Thyroid gland (tissue), 4 donors: ENCODE data around the gene FIBP. TPM values are rescaled to one million over a fixed set of nuclear protein-coding genes. Genes with fewer than 3 reads are reported as not detected.

ENCODE experiments used
- DNase-seq, 2 donors: peaks; one replicate each; pipeline ENCODE4 v3.0.0-alpha.2; 2019
- H3K27ac ChIP-seq, 3 donors: fragments of 200-600 bp; sonication (generic); 1 replicate in 2 of 3; 2 replicates in 1 of 3; pipeline ENCODE4 v1.5.1; 2016 to 2019; ENCODE audit warnings: mild to moderate bottlenecking in 1 of 3, moderate library complexity in 1 of 3
- H3K27me3 ChIP-seq: fragments of 200-600 bp; sonication (generic); one replicate; pipeline ENCODE4 v1.5.1; 2019
- H3K36me3 ChIP-seq, 2 donors: fragments of 200-600 bp; sonication (generic); one replicate each; pipeline ENCODE4 v1.5.1; 2016 to 2019
- H3K4me1 ChIP-seq, 2 donors: fragments of 200-600 bp; sonication (generic); one replicate each; pipeline ENCODE4 v1.5.1; 2017 to 2019
- H3K4me3 ChIP-seq, 3 donors: fragments of 200-600 bp; sonication (generic); replicated peaks in 1 of 3; 1 replicate in 2 of 3; 2 replicates in 1 of 3; pipeline ENCODE4 v1.5.1; 2016; ENCODE audit warnings: mild to moderate bottlenecking in 1 of 3
- H3K9me3 ChIP-seq: fragments of 200-600 bp; sonication (generic); one replicate; pipeline ENCODE4 v1.5.1; 2017
- CTCF ChIP-seq, 6 experiments: fragments of 200-600 bp in 3 of 6; fragments of 450-650 bp in 3 of 6; sonication (generic) in 3 of 6; IDR thresholded peaks; one replicate each; pipeline ENCODE4 v1.5.1; 2016 to 2019; ENCODE audit warnings: antibody characterized with exemption in 6 of 6, mild to moderate bottlenecking in 2 of 6, inconsistent platforms in 1 of 6, moderate library complexity in 1 of 6
- POLR2A ChIP-seq, 2 donors: fragments of 450-650 bp; IDR thresholded peaks; one replicate each; pipeline ENCODE4 v1.6.1; 2017; ENCODE audit warnings: antibody characterized with exemption in 2 of 2, mild to moderate bottlenecking in 2 of 2, moderate library complexity in 1 of 2
- WGBS, 2 donors: methylation state at CpG; one replicate each; pipeline ENCODE4 v1.1.5; 2017; 5-methylcytosine and 5-hydroxymethylcytosine counted together
- intact Hi-C: fragments of 100-400 bp; cut with DNase I; formaldehyde crosslinking; loops from one replicate; pipeline ENCODE4 v1.15.1; 2023
- total RNA-seq, 4 donors: library from RNA; depleted of rRNA; stranded (reverse); fragments of >200 nt; gene quantifications; one replicate each; pipeline ENCODE4 v1.2.3, GENCODE V29; 2016

The FIBP gene
- total RNA-seq, 4 donors from 2014 or later = 65.9 to 128 (median 109) TPM

GRCh38 chr11:65879617-65880016, 8.7 kb downstream of the FIBP start, which contains the start of gene CTSW:
TSS of gene CTSW (plus strand) at chr11:65879837. CDS start at chr11:65879855, 18 bp downstream.
- DNase-seq = no peak
- 38 to 51% methylated on average over 6 to 7 of the region's 7 CpGs for WGBS, 2 donors
- intact Hi-C loops = loop anchor here (5.0 kb wide), 1 partner anchor 88 kb away; no protein-coding TSS in a partner anchor
- no peak within 1 kb of the TSS for H3K27ac ChIP-seq
- no peak for TF ChIP-seq POLR2A (IDR thresholded peaks at IDR 0.05)
- TF ChIP-seq CTCF (IDR thresholded peaks at IDR 0.05) = no peak
- H3K4me3 ChIP-seq = no peak within 1 kb of the TSS
- no peaks in the 10 kb centered on the region for H3K27me3 ChIP-seq
- H3K36me3 ChIP-seq = peaks cover 10 to 16% of the 10 kb centered on the region in 2 donors
- no peaks in the 10 kb centered on the region for H3K9me3 ChIP-seq
- no peaks in the 10 kb centered on the region for H3K4me1 ChIP-seq

GRCh38 chr11:65873318-65874156, 14.7 kb downstream of the FIBP start:
- Histone ChIP-seq H3K9me3 (no peaks in the 10 kb centered on the region), H3K36me3 (no peaks in the 10 kb centered on the region), H3K27ac (peak overlapping the region; percentile 80 to 95 (median 89)), H3K4me1 (peaks cover 16 to 28% of the 10 kb centered on the region in 2 donors), H3K27me3 (no peaks in the 10 kb centered on the region), H3K4me3 (peak overlapping the region; percentile 23 to 76 (median 27))
- peak; percentile 94 for DNase-seq
- WGBS, 2 donors = 11 to 19% methylated on average over 18 to 19 of the region's 54 CpGs
- intact Hi-C loops = no loop called here
- TF ChIP-seq POLR2A (IDR thresholded peaks at IDR 0.05) = peak in 1 of 2 donors; percentile 89
- no peak for TF ChIP-seq CTCF (IDR thresholded peaks at IDR 0.05)

GRCh38 chr11:65872586-65873317, 15.5 kb downstream of the FIBP start, which contains the start of gene EFEMP2:
TSS of gene EFEMP2 (minus strand) at chr11:65872800. CDS start at chr11:65872354, 446 bp downstream.
- peaks cover 0 to 2% of the 10 kb centered on the region in 2 donors for H3K36me3 ChIP-seq
- peak within 1 kb of the TSS; percentile 80 to 95 (median 89) for H3K27ac ChIP-seq
- peak within 1 kb of the TSS; percentile 23 to 76 (median 27) for H3K4me3 ChIP-seq
- no peaks in the 10 kb centered on the region for H3K9me3 ChIP-seq
- no peak for TF ChIP-seq CTCF (IDR thresholded peaks at IDR 0.05)
- peak in 1 of 2 donors; percentile 36 for TF ChIP-seq POLR2A (IDR thresholded peaks at IDR 0.05)
- 1 to 2% methylated on average over 9 to 12 of the region's 69 CpGs for WGBS, 2 donors
- intact Hi-C loops = no loop called here
- H3K27me3 ChIP-seq = no peaks in the 10 kb centered on the region
- H3K4me1 ChIP-seq = peaks cover 16 to 28% of the 10 kb centered on the region in 2 donors
- peak; percentile 46 to 63 for DNase-seq

GRCh38 chr11:65871811-65872548, 16.3 kb downstream of the FIBP start:
- H3K36me3 ChIP-seq = peaks cover 4 to 8% of the 10 kb centered on the region in 2 donors
- intact Hi-C loops = no loop called here
- H3K27me3 ChIP-seq = no peaks in the 10 kb centered on the region
- H3K4me3 ChIP-seq = peak overlapping the region in 2 of 3 donors; percentile 27 to 76
- 31% methylated on average over 16 of the region's 26 CpGs; no CpG with 5 or more reads in 1 of the 2 donors for WGBS, 2 donors
- H3K9me3 ChIP-seq = no peaks in the 10 kb centered on the region
- peak overlapping the region; percentile 80 to 95 (median 89) for H3K27ac ChIP-seq
- DNase-seq = peak; percentile 49 to 57
- peaks cover 16 to 28% of the 10 kb centered on the region in 2 donors for H3K4me1 ChIP-seq
- TF ChIP-seq POLR2A (IDR thresholded peaks at IDR 0.05) (peak in 1 of 2 donors; percentile 4), CTCF (IDR thresholded peaks at IDR 0.05) (peak in 1 of 6 experiments; percentile 17)
